Uterus (tissue), 2 donors: ENCODE measurements around the gene KCNH8.

Source experiments
- POLR2A ChIP-seq, 2 donors: fragments of 450-650 bp; IDR thresholded peaks; one replicate each; pipeline ENCODE4 v1.6.1; 2016; ENCODE audit warnings: antibody characterized with exemption in 2 of 2, mild to moderate bottlenecking in 1 of 2, moderate library complexity in 1 of 2
- TF ChIP-seq, protein P1 (sequence below), 4 experiments: fragments of 200-600 bp in 2 of 4; fragments of 450-650 bp in 2 of 4; sonication (generic) in 2 of 4; IDR thresholded peaks; one replicate each; pipeline ENCODE4 v1.5.1; 2016 to 2019; ENCODE audit warnings: antibody characterized with exemption in 4 of 4, mild to moderate bottlenecking in 2 of 4, moderate library complexity in 1 of 4

DNA sequence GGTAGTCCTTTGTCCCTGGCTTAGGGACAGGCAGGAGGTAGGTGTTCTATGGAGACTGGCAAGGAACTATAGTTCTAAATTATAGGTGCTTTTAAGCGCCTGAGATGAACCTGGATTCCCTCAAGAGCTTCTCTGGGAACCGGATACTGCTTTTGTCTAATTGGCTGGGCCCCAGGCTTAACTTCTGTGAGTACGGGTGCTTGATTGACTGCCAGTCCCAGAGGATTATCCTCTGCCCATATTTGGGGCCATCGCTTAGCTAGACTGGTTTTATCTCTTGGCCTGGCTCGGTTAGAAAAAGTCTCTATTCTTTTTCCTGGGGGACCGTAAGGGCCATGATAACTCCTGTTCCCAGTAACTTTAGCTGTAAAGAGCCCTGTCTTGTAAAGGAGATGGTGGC, 339.1 kb downstream of the KCNH8 start:
- TF ChIP-seq, protein P1, sequence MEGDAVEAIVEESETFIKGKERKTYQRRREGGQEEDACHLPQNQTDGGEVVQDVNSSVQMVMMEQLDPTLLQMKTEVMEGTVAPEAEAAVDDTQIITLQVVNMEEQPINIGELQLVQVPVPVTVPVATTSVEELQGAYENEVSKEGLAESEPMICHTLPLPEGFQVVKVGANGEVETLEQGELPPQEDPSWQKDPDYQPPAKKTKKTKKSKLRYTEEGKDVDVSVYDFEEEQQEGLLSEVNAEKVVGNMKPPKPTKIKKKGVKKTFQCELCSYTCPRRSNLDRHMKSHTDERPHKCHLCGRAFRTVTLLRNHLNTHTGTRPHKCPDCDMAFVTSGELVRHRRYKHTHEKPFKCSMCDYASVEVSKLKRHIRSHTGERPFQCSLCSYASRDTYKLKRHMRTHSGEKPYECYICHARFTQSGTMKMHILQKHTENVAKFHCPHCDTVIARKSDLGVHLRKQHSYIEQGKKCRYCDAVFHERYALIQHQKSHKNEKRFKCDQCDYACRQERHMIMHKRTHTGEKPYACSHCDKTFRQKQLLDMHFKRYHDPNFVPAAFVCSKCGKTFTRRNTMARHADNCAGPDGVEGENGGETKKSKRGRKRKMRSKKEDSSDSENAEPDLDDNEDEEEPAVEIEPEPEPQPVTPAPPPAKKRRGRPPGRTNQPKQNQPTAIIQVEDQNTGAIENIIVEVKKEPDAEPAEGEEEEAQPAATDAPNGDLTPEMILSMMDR (IDR thresholded peaks at IDR 0.05): no peak
- no peak for TF ChIP-seq POLR2A (IDR thresholded peaks at IDR 0.05)
